Measurements from ENCODE around the gene TSBP1. TPM values are rescaled to one million over a fixed set of nuclear protein-coding genes. Genes with fewer than 3 reads are reported as not detected.

Gene TSBP1
- total RNA-seq, 1 donor from 2014 or later, result not detected

- Mint-ChIP-seq H3K27ac (ENCODE audit: unreplicated experiment) (no peak overlapping the region), H3K4me3 (ENCODE audit: unreplicated experiment) (no peak overlapping the region), H3K36me3 (ENCODE audit: low read depth) (no peaks in the 10 kb centered on the region), H3K4me1 (ENCODE audit: low read depth) (no peaks in the 10 kb centered on the region), H3K9me3 (ENCODE audit: low read depth) (no peaks in the 10 kb centered on the region), H3K27me3 (ENCODE audit: low read depth) (peaks cover 25% of the 10 kb centered on the region)
- TF ChIP-seq CTCF (IDR thresholded peaks at IDR 0.05), result no peak
- DNase-seq (ENCODE audit: low spot score), result no peak
These were observed 42.6 kb downstream of the TSBP1 start for GRCh38 chr6:32329141-32329540.

- Mint-ChIP-seq H3K27me3 (ENCODE audit: low read depth) (peaks cover 21% of the 10 kb centered on the region), H3K4me3 (ENCODE audit: unreplicated experiment) (no peak overlapping the region), H3K4me1 (ENCODE audit: low read depth) (no peaks in the 10 kb centered on the region), H3K27ac (ENCODE audit: unreplicated experiment) (no peak overlapping the region), H3K9me3 (ENCODE audit: low read depth) (no peaks in the 10 kb centered on the region), H3K36me3 (ENCODE audit: low read depth) (no peaks in the 10 kb centered on the region)
- DNase-seq (ENCODE audit: low spot score), result no peak
- TF ChIP-seq CTCF (IDR thresholded peaks at IDR 0.05), result no peak
These were observed 44.6 kb downstream of the TSBP1 start for GRCh38 chr6:32327103-32327502.

- DNase-seq (ENCODE audit: low spot score), result no peak
- no peak for TF ChIP-seq CTCF (IDR thresholded peaks at IDR 0.05)
- Mint-ChIP-seq H3K27me3 (ENCODE audit: low read depth) (peaks cover 32% of the 10 kb centered on the region), H3K36me3 (ENCODE audit: low read depth) (no peaks in the 10 kb centered on the region), H3K27ac (ENCODE audit: unreplicated experiment) (no peak overlapping the region), H3K4me1 (ENCODE audit: low read depth) (no peaks in the 10 kb centered on the region), H3K4me3 (ENCODE audit: unreplicated experiment) (no peak overlapping the region), H3K9me3 (ENCODE audit: low read depth) (no peaks in the 10 kb centered on the region)
These were observed 53.2 kb downstream of the TSBP1 start for GRCh38 chr6:32318501-32318900.

GRCh38 chr6:32317541-32317940, 54.2 kb downstream of the TSBP1 start:
- no peaks in the 10 kb centered on the region for H3K36me3 Mint-ChIP-seq (ENCODE audit: low read depth)

GRCh38 chr6:32313964-32314363, 57.7 kb downstream of the TSBP1 start:
- TF ChIP-seq CTCF (IDR thresholded peaks at IDR 0.05), result no peak
- Mint-ChIP-seq H3K4me3 (ENCODE audit: unreplicated experiment) (no peak overlapping the region), H3K27me3 (ENCODE audit: low read depth) (peaks cover 38% of the 10 kb centered on the region), H3K9me3 (ENCODE audit: low read depth) (no peaks in the 10 kb centered on the region), H3K27ac (ENCODE audit: unreplicated experiment) (no peak overlapping the region), H3K36me3 (ENCODE audit: low read depth) (no peaks in the 10 kb centered on the region), H3K4me1 (ENCODE audit: low read depth) (no peaks in the 10 kb centered on the region)
- DNase-seq (ENCODE audit: low spot score), result no peak

More at GRCh38 chr6:32317541-32317940, 54.2 kb downstream of the TSBP1 start:
- H3K4me1 Mint-ChIP-seq (ENCODE audit: low read depth), result no peaks in the 10 kb centered on the region
- peaks cover 28% of the 10 kb centered on the region for H3K27me3 Mint-ChIP-seq (ENCODE audit: low read depth)
- TF ChIP-seq CTCF (IDR thresholded peaks at IDR 0.05), result no peak
- H3K27ac Mint-ChIP-seq (ENCODE audit: unreplicated experiment), result no peak overlapping the region
- DNase-seq (ENCODE audit: low spot score), result no peak
- H3K4me3 Mint-ChIP-seq (ENCODE audit: unreplicated experiment), result no peak overlapping the region
- H3K9me3 Mint-ChIP-seq (ENCODE audit: low read depth), result no peaks in the 10 kb centered on the region
